Hepatocyte (in vitro differentiated cells): ENCODE results near the gene PLIN4. TPM values are rescaled to one million over a fixed set of nuclear protein-coding genes. Genes with fewer than 3 reads are reported as not detected.

Experiments used
- DNase-seq: peaks from one replicate; pipeline ENCODE4 v3.0.0-alpha.2; 2016; ENCODE audit warnings: low spot score
- H2AFZ ChIP-seq: fragments of 200-600 bp; sonication (generic); 2 replicates; pipeline ENCODE4 v1.6.0; 2016; ENCODE audit warnings: antibody characterized with exemption, mild to moderate bottlenecking
- H3K27ac ChIP-seq: fragments of 200-600 bp; sonication (generic); 2 replicates; pipeline ENCODE4 v1.5.1; 2016; ENCODE audit warnings: mild to moderate bottlenecking
- H3K27me3 ChIP-seq: fragments of 200-600 bp; sonication (generic); 2 replicates; pipeline ENCODE4 v1.6.1; 2016
- H3K36me3 ChIP-seq: fragments of 200-600 bp; sonication (generic); replicated peaks from 2 replicates; pipeline ENCODE4 v1.5.1; 2016; ENCODE audit warnings: low read depth; ENCODE audit not compliant: insufficient read depth
- H3K4me1 ChIP-seq: fragments of 200-600 bp; sonication (generic); 2 replicates; pipeline ENCODE4 v1.5.1; 2016; ENCODE audit warnings: mild to moderate bottlenecking, moderate library complexity; ENCODE audit not compliant: insufficient read depth
- H3K4me2 ChIP-seq: fragments of 200-600 bp; sonication (generic); 2 replicates; pipeline ENCODE4 v1.6.0; 2016
- H3K4me3 ChIP-seq: fragments of 200-600 bp; sonication (generic); 2 replicates; pipeline ENCODE4 v1.5.1; 2016; ENCODE audit warnings: mild to moderate bottlenecking
- H3K79me2 ChIP-seq: fragments of 200-600 bp; sonication (generic); 2 replicates; pipeline ENCODE4 v1.6.0; 2017; ENCODE audit warnings: mild to moderate bottlenecking
- H3K9me2 ChIP-seq: fragments of 200-600 bp; sonication (generic); replicated peaks from 2 replicates; pipeline ENCODE4 v1.6.0; 2017; ENCODE audit warnings: mild to moderate bottlenecking; ENCODE audit not compliant: insufficient read depth
- H3K9me3 ChIP-seq: fragments of 200-600 bp; sonication (generic); 2 replicates; pipeline ENCODE4 v1.5.1; 2016; ENCODE audit warnings: low read depth, mild to moderate bottlenecking
- H4K20me1 ChIP-seq: fragments of 200-600 bp; sonication (generic); 2 replicates; pipeline ENCODE4 v1.6.0; 2016; ENCODE audit warnings: mild to moderate bottlenecking; ENCODE audit not compliant: insufficient read depth, poor library complexity, severe bottlenecking
- CTCF ChIP-seq: fragments of 200-600 bp; sonication (generic); IDR thresholded peaks from 2 replicates; pipeline ENCODE4 v1.5.1; 2016; ENCODE audit warnings: antibody characterized with exemption, mild to moderate bottlenecking; ENCODE audit not compliant: poor library complexity
- EZH2 ChIP-seq: fragments of 200-600 bp; sonication (generic); IDR thresholded peaks from 2 replicates; pipeline ENCODE4 v1.6.1; 2016; ENCODE audit warnings: antibody characterized with exemption, mild to moderate bottlenecking, borderline replicate concordance
- EZH2phosphoT487 ChIP-seq: fragments of 200-600 bp; sonication (generic); IDR thresholded peaks from one replicate; pipeline ENCODE4 v1.6.1; 2018; ENCODE audit warnings: antibody characterized with exemption, mild to moderate bottlenecking, low read depth, moderate library complexity; ENCODE audit not compliant: unreplicated experiment, severe bottlenecking
- WGBS: methylation state at CpG from one replicate; pipeline ENCODE4 v1.1.6; 2016; ENCODE audit warnings: low lambda C conversion rate; ENCODE audit errors: missing lambda C conversion rate; 5-methylcytosine and 5-hydroxymethylcytosine counted together
- polyA plus RNA-seq: library from polyadenylated mRNA; unstranded; fragments of >200 nt; fragmentation: Nextera tagmentation; extraction: Ambion mirVana; gene quantifications from 2 replicates; pipeline ENCODE4 v1.2.1, GENCODE V29; 2016
- total RNA-seq: library from RNA; depleted of rRNA; stranded (reverse); fragments of >200 nt; gene quantifications from 2 replicates; pipeline ENCODE4 v1.2.3, GENCODE V29; 2014

PLIN4 gene
- total and polyA plus RNA-seq, 2 experiments from 2014 or later: 0.17 to 0.27 TPM

GRCh38 chr19:4492337-4493103 is 25.8 kb downstream of the PLIN4 start:
- H3K27ac ChIP-seq: no peak overlapping the region

DNA sequence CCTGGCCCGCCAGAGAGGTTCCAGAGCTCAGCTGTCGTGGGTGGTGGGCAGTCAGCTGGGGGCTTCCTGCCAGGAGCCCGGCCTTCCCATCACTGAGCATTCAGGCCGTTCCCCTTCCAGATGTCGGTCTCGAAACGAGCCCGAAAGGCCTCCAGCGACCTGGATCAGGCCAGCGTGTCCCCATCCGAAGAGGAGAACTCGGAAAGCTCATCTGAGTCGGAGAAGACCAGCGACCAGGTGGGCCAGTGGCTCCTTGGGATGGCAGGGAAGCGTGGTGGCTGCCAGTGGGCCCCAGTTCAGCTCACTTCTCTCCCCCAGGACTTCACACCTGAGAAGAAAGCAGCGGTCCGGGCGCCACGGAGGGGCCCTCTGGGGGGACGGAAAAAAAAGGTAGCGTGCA is 26.8 kb downstream of the PLIN4 start:
- no peaks in the 10 kb centered on the region for H3K9me3 ChIP-seq
- no peaks in the 10 kb centered on the region for H3K27me3 ChIP-seq
- no peaks in the 10 kb centered on the region for H3K4me1 ChIP-seq
- H3K4me3 ChIP-seq: no peak overlapping the region
- DNase-seq: no peak
- no peaks in the 10 kb centered on the region for H3K36me3 ChIP-seq
- no peak overlapping the region for H3K4me2 ChIP-seq
- no peaks in the 10 kb centered on the region for H3K79me2 ChIP-seq
- H3K9me2 ChIP-seq: no peaks in the 10 kb centered on the region
- WGBS: 96% methylated on average over 21 of the region's 21 CpGs
- no peaks in the 10 kb centered on the region for H4K20me1 ChIP-seq
- H3K27ac ChIP-seq: no peak overlapping the region
- TF ChIP-seq EZH2phosphoT487 (no peak), CTCF (no peak), EZH2 (no peak)
- H2AFZ ChIP-seq: no peak overlapping the region

More at GRCh38 chr19:4492337-4493103, 25.8 kb downstream of the PLIN4 start:
- DNase-seq: no peak
- Histone ChIP-seq H2AFZ (no peak overlapping the region), H3K27me3 (no peaks in the 10 kb centered on the region), H3K9me2 (no peaks in the 10 kb centered on the region), H3K4me3 (no peak overlapping the region), H3K79me2 (no peaks in the 10 kb centered on the region), H3K4me1 (no peaks in the 10 kb centered on the region), H3K36me3 (no peaks in the 10 kb centered on the region), H3K4me2 (no peak overlapping the region), H4K20me1 (no peaks in the 10 kb centered on the region), H3K9me3 (no peaks in the 10 kb centered on the region)
- TF ChIP-seq CTCF: no peak
- TF ChIP-seq EZH2: no peak
- TF ChIP-seq EZH2phosphoT487: no peak
- 98% methylated on average over 3 of the region's 3 CpGs for WGBS

DNA sequence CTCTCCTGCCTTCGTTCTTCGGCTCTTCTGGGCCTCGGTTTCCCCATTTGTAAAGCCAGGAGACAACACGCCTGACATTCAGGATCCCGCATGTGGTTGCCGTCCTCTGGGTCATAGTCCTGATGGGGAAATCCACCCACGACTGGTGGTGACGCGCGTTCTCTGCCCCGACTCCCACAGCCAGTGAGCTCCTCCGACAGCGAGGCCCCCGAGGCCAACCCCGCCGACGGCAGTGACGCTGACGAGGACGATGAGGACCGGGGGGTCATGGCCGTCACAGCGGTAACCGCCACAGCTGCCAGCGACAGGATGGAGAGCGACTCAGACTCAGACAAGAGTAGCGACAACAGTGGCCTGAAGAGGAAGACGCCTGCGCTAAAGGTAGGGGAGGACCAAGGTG is 29.8 kb downstream of the PLIN4 start:
- DNase-seq: no peak
- Histone ChIP-seq H4K20me1 (no peaks in the 10 kb centered on the region), H3K4me3 (no peak overlapping the region), H3K27ac (no peak overlapping the region), H3K9me3 (no peaks in the 10 kb centered on the region), H3K4me2 (no peak overlapping the region), H3K79me2 (no peaks in the 10 kb centered on the region), H3K27me3 (no peaks in the 10 kb centered on the region), H3K36me3 (no peaks in the 10 kb centered on the region), H3K4me1 (no peaks in the 10 kb centered on the region), H3K9me2 (no peaks in the 10 kb centered on the region), H2AFZ (no peak overlapping the region)
- 98% methylated on average over 29 of the region's 29 CpGs for WGBS
- no peak for TF ChIP-seq CTCF
- no peak for TF ChIP-seq EZH2
- TF ChIP-seq EZH2phosphoT487: no peak
